Brain pericyte (primary cell): ENCODE results near the gene PPP1R7.

ENCODE experiments used
- DNase-seq: peaks from one replicate; pipeline ENCODE4 v3.0.0-alpha.2; 2012; ENCODE audit warnings: low read depth, low spot score

Gene PPP1R7

DNA sequence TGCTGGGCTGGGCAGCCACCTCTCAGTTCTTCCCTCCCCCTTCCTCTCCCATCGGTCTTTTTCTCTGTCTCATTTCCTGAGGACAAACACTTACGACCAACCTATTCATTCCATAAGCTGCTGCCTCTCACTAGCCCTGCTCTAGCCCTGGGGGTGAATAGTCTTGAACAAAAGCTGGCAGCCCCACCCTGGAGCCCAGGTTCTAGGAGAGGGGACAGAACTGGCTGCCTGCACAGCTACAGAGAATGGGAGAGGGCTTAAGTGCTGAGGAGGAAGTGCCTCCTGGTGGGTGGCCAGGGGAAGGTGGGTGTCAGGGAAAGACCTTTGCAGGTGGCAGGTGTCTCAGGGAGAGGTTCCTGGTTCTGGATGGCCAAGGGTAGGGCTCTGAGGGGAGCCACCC lies 61.0 kb downstream of the PPP1R7 start:
- DNase-seq: no peak

- no peak for DNase-seq
These were observed 62.8 kb downstream of the PPP1R7 start for GRCh38 chr2:241213041-241213440.

DNA sequence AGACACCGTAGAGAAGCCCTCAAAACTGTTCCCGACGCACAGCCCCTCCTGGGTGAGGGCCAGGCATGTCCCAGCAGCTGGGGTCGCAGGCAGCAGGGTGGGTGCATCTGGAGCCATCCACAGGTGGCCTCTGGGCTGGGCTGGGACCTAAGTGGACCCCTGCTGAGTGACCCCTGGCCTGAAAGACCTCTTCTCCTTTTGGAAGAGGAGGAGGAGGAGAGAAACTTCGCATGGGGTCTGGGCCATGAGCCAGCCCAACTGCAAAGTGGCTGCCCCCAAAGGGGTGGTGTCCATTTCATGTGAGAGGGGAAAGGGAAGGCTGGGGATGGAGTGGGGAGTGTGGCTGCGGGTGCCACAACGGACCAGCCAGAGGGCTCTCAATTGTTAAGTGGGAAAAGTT lies 63.3 kb downstream of the PPP1R7 start:
- no peak for DNase-seq

DNA sequence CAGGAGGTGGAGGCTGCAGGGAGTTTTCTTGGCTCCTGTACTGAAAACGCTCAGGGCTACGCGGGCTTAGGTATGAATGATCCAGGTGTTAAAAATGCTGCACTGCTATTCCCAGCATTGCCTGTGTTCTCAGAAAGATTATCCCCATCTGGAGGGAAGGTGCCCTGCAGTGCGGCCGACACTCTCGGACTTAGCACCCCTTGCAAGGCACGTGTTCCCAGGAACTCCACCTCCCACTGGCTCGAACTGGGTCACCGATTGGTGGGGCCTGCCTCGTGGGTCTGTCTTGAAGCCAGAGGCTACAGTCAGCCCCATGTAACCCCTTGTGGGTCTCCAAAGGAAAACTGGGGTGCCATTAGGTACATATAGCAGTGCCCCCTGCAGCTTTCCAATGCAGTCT lies 63.9 kb downstream of the PPP1R7 start:
- no peak for DNase-seq

GRCh38 chr2:241214766-241215165 lies 64.5 kb downstream of the PPP1R7 start:
- DNase-seq: no peak

- DNase-seq: no peak
These were observed 65.2 kb downstream of the PPP1R7 start for GRCh38 chr2:241215421-241215820.

DNA sequence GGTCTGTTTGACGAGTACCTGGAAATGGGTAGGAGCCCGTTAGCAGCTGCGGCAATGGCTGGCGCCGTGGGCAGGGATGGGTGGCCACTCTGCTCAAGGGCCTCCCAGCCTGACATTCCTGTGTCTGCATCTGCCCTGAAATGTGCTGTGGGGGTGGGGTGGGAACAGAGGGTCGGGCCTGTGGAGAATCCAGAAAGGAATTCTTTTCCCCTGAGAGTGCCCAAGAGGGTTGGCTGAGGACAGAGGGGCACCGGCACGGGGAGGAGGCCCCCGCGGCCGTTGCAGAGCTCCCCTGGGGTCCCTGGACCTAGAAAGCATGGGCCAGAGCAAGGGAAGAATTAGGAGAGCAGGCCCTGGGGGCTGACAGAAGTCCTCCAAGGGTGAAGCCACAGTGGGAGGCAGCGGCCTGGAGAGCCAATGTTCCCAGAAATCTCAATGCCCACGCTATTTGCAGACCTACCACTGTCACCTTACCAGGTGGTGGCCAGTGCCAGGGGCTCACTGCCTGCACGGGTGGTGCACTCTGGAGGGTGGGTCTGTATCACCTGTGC lies 66.0 kb downstream of the PPP1R7 start:
- no peak for DNase-seq

DNA sequence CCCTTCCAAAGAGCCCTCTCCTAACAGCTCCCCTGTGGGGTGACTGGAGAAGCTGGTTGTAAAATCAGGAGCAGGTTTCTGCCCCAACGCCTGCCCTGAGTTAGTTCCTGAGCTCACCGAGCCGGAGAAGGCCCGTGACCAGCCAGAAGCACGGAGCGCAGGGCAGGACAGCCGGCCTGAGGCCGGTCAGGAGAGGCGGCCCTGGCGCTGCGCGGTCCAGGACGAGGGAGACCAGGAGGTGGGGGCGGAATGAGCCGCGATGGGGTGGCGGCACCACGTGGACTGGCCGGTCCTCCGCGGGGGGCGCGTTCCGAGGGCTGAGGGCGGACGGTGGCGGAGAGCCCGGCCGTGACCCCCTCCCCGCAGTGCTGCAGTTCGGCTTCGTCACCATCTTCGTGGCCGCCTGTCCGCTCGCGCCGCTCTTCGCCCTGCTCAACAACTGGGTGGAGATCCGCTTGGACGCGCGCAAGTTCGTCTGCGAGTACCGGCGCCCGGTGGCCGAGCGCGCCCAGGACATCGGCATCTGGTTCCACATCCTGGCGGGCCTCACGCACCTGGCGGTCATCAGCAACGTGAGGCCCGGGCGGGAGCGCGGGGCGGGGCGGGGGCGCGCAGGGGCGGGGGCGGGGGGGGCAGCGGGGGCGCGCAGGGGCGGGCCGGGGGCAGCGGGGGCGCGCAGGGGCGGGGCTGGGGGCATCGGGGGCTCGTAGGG lies 67.2 kb downstream of the PPP1R7 start:
- no peak for DNase-seq

DNA sequence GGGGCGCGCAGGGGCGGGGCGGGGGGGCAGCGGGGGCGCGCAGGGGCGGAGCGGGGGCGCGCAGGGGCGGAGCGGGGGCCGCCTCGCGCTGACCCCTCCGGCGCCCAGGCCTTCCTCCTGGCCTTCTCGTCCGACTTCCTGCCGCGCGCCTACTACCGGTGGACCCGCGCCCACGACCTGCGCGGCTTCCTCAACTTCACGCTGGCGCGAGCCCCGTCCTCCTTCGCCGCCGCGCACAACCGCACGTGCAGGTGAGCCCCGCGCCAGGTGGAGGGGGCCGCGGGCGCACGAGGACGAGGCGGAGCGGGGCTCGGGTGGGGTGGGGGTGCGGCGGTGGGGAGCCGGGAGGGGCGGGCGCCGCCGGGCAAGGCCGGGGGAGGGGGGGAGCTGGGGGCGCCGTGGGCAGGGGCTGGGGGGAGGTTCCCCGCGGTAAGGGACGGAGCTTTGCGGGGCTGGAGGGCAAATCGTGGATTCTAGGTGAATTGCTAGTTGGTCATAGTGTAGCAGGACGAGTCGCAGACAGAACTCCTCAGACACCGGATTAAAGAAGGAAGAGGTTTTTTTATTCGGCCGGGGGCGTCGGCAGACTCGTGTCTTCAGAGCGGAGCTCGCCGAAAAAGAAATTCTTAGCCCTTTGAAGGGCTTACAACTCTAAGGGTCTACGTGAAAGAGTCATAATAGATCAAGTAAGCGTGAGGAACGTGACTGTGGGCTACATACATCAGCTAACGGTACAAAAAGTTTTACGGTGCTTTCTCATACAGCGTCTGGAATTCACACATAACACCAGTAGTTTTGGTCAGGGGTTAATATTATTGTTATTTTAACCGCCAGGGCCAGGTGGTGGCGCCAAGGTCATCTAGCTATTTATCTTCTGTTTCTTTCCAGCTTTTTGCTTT lies 68.1 kb downstream of the PPP1R7 start:
- no peak for DNase-seq

DNA sequence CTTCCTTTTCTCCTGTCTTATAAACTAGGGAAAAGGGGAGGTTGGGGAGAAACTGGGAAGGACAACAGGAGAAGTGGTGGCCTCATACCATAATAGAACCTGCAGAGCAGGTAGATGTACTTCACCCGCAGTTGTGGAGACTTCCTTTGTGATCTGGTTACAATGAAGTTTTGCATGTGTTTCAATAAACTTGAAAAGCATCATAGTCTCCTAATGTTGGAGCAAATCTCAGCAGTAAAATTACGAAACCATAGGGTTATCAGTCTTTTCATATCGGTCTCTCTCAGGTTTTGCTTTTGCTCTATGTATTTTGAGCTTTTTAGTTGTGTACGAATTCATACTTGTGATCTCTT lies 68.7 kb downstream of the PPP1R7 start:
- DNase-seq: no peak

GRCh38 chr2:241219856-241220356 lies 69.6 kb downstream of the PPP1R7 start:
- no peak for DNase-seq

- DNase-seq: no peak
These were observed 73.1 kb downstream of the PPP1R7 start for GRCh38 chr2:241223211-241224017.

DNA sequence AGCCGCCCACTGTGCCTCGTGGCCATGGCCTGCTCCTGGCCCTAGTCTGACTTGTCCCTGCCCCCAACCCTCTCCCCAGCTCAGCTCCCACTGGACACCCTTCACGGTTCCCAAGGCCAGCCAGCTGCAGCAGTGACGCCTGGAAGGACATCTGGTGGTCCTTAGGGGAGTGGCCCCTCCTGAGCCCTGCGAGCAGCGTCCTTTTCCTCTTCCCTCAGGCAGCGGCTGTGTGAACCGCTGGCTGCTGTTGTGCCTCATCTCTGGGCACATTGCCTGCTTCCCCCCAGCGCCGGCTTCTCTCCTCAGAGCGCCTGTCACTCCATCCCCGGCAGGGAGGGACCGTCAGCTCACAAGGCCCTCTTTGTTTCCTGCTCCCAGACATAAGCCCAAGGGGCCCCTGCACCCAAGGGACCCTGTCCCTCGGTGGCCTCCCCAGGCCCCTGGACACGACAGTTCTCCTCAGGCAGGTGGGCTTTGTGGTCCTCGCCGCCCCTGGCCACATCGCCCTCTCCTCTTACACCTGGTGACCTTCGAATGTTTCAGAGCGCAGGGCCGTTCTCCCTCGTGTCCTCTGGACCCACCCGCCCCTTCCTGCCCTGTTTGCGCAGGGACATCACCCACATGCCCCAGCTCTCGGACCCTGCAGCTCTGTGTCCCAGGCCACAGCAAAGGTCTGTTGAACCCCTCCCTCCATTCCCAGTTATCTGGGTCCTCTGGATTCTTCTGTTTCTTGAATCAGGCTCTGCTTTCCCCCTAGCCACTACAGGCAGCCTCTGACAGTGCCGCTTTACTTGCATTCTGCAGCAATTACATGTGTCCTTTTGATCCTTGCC lies 74.0 kb downstream of the PPP1R7 start:
- DNase-seq: no peak

DNA sequence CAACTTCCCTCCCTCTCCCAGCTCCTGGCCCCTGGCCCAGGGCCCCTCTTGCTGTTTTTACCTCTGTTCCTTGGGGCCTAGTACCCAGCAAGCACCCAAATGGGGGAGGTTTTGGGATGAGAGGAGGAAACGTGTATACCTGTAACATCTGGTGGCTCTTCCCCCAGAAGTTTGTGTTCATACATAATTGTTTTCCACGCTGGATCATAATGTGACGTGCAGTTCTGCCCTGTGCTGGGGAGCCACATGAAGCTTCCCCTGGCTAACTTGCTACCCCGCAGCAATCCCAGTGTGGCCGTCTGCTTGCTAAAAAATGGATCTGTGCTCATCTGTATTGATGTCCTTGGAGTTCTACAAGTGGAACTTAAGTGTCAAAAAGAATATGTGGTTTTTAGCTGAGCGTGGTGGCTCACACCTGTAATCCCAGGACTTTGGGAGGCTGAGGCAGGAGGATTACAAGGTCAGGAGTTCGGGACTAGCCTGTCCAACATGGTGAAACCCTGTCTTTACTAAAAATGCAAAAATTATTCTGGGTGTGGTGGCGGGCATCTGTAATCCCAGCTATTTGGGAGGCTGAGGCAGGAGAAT lies 74.7 kb downstream of the PPP1R7 start:
- no peak for DNase-seq

- DNase-seq: no peak
These were observed 75.3 kb downstream of the PPP1R7 start for GRCh38 chr2:241225545-241225944.

GRCh38 chr2:241225983-241226382 lies 75.7 kb downstream of the PPP1R7 start:
- DNase-seq: no peak

DNA sequence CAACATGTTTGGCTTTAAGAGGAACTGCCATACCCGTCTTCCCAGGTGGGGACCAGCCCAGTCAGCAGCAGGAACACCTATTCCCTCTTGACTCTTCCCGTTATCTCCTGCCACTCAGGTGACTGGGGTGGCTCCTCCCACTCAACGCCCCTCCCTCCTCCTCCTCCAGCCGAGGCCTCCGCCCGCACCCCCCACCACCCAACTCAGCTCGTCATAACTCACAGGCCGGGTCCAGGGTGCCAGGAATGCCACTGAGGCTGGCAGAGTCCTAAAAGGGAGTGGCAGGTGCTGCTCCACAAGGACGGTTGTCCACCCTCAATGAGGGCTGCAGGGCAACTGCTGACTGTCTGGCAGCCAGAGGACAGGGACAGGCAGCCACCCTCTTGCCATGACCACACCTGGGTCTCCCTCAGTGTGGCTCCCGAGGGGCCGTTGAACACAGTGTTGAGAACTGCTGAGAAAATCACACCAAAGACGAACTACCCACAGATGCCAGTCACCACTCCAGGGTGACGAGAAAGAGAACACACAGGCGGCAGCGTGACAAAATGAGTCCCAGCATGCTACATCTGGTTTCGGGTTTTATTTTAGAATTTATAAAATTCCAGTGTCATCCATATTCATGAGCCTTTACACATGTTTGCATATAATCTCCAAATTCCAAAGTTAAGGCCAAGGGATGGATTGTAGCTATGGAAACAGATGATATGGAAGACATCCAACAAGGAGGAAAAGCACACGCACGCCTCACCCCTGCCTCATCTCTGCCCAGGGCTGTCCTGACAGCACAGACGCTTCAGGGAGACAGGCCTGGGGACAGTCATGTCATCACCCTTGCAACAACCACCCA lies 76.7 kb downstream of the PPP1R7 start:
- DNase-seq: no peak

GRCh38 chr2:241227594-241227993 lies 77.3 kb downstream of the PPP1R7 start:
- no peak for DNase-seq

DNA sequence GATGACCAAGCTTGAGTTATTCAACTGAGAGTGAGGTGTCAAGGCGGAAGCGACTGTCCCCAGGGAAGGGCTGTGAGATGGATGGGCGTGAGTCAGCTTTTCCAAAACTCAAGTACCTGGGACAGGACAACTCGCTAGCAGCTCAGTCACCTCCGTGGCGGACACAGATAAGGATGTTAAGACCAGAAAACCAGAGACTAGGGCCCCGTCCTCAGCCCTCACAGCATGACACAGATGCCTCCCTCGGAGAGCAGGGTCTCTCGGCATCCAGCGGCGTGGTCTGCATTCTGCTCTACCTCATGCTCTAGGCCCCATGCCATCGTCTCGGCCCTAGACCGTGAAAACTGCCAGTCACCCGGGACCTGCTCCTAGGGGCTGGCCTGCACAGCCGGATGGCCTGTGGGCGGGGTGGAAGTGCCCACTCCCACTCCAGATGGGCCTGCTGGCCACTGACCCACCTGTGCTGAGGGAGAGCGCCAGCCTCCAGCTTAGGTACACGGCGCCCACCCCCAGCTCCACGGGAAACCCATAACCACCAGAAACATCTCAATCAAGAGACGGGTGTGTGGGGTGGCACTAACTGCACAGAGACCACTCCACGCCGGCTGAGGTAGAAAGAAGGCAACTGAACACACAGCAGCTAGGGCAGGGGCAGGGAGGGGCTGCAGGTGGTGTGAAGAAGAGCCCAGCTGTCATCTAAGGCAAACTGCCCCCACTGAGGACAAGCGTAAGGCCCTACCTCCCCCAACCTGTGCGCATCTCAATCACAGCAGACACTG lies 78.0 kb downstream of the PPP1R7 start:
- no peak for DNase-seq
